Renal pelvis (tissue), 4 donors: Measurements from ENCODE around the gene ROMO1. TPM values are rescaled to one million over a fixed set of nuclear protein-coding genes. Genes with fewer than 3 reads are reported as not detected.
"Not testable (repeated sequence)": the region's sequence is repeated elsewhere in the genome, so short reads cannot be mapped to it uniquely, and the experiment has no call there.

Experiments used
- DNase-seq: peaks from one replicate; pipeline ENCODE4 v3.0.0-alpha.2; 2013
- polyA plus RNA-seq, 3 donors: library from polyadenylated mRNA; unstranded; fragments of 120-200 nt; gene quantifications; one replicate each; pipeline ENCODE4 v1.2.1, GENCODE V29; 2013; ENCODE audit not compliant: insufficient read length in 3 of 3

The ROMO1 gene
- polyA plus RNA-seq, 3 donors: 76.5 to 100 (median 91.1) TPM

GRCh38 chr20:35723275-35723639 lies 24.1 kb downstream of the ROMO1 start:
- DNase-seq: not testable (repeated sequence)

- not testable (repeated sequence) for DNase-seq
These were observed 24.6 kb downstream of the ROMO1 start for GRCh38 chr20:35723652-35724320.

GRCh38 chr20:35724321-35725230 lies 25.4 kb downstream of the ROMO1 start:
- DNase-seq: no peak

GRCh38 chr20:35726842-35727711 lies 27.9 kb downstream of the ROMO1 start:
- no peak for DNase-seq

GRCh38 chr20:35729283-35729807 lies 30.1 kb downstream of the ROMO1 start:
- no peak for DNase-seq

- no peak for DNase-seq
These were observed 30.8 kb downstream of the ROMO1 start for GRCh38 chr20:35729836-35730582.

GRCh38 chr20:35730583-35731468 lies 31.6 kb downstream of the ROMO1 start:
- DNase-seq: no peak

- no peak for DNase-seq
These were observed 32.2 kb downstream of the ROMO1 start for GRCh38 chr20:35731469-35731788.

- no peak for DNase-seq
These were observed 32.8 kb downstream of the ROMO1 start for GRCh38 chr20:35731862-35732643.

GRCh38 chr20:35732644-35732982 lies 33.4 kb downstream of the ROMO1 start:
- DNase-seq: no peak

- no peak for DNase-seq
These were observed 35.2 kb downstream of the ROMO1 start for GRCh38 chr20:35734374-35734773.

- DNase-seq: no peak
These were observed 35.8 kb downstream of the ROMO1 start for GRCh38 chr20:35734777-35735649.

GRCh38 chr20:35735826-35736470 lies 36.7 kb downstream of the ROMO1 start:
- DNase-seq: no peak

GRCh38 chr20:35737865-35738333 lies 38.7 kb downstream of the ROMO1 start:
- no peak for DNase-seq

GRCh38 chr20:35738410-35739179 lies 39.4 kb downstream of the ROMO1 start:
- DNase-seq: no peak

- DNase-seq: no peak
These were observed 40.3 kb downstream of the ROMO1 start for GRCh38 chr20:35739294-35740163.
